Vagina (tissue), 2 donors: ENCODE results near the gene CFAP251. TPM values are rescaled to one million over a fixed set of nuclear protein-coding genes. Genes with fewer than 3 reads are reported as not detected.

Experiments used
- DNase-seq, 2 donors: peaks; one replicate each; pipeline ENCODE4 v3.0.0-alpha.2; 2017; ENCODE audit errors: extremely low spot score in 2 of 2
- H3K27ac ChIP-seq: fragments of 200-600 bp; sonication (generic); one replicate; pipeline ENCODE4 v1.5.1; 2019
- H3K27me3 ChIP-seq: fragments of 200-600 bp; sonication (generic); one replicate; pipeline ENCODE4 v1.5.1; 2019
- H3K36me3 ChIP-seq, 2 donors: fragments of 200-600 bp; sonication (generic); one replicate each; pipeline ENCODE4 v1.5.1; 2017 to 2019
- H3K4me1 ChIP-seq: fragments of 200-600 bp; sonication (generic); one replicate; pipeline ENCODE4 v1.5.1; 2019
- H3K4me3 ChIP-seq, 2 donors: fragments of 200-600 bp; sonication (generic); 1 replicate in 1 of 2; 2 replicates in 1 of 2; pipeline ENCODE4 v1.5.1; 2016 to 2019
- H3K9me3 ChIP-seq: fragments of 200-600 bp; sonication (generic); one replicate; pipeline ENCODE4 v1.5.1; 2019
- POLR2A ChIP-seq, 2 donors: fragments of 450-650 bp; IDR thresholded peaks; one replicate each; pipeline ENCODE4 v1.6.1; 2017; ENCODE audit warnings: antibody characterized with exemption in 2 of 2, mild to moderate bottlenecking in 2 of 2, moderate library complexity in 2 of 2
- POLR2AphosphoS5 ChIP-seq, 2 donors: sonication (generic); formaldehyde crosslinking; IDR thresholded peaks; one replicate each; pipeline ENCODE4 v1.9.0; 2017; ENCODE audit warnings: antibody characterized with exemption in 2 of 2, mild to moderate bottlenecking in 2 of 2, low read depth in 1 of 2; ENCODE audit not compliant: insufficient read depth in 1 of 2
- intact Hi-C: fragments of 100-400 bp; cut with DNase I; formaldehyde crosslinking; loops from one replicate; pipeline ENCODE4 v1.15.1; 2023
- total RNA-seq: library from RNA; depleted of rRNA; stranded (reverse); fragments of >200 nt; gene quantifications from one replicate; pipeline ENCODE4 v1.2.3, GENCODE V29; 2016
- TF ChIP-seq, protein P1 (sequence below), 3 experiments: fragments of 450-650 bp in 2 of 3; fragments of 200-600 bp in 1 of 3; sonication (generic) in 1 of 3; IDR thresholded peaks; one replicate each; pipeline ENCODE4 v1.5.1; 2017 to 2019; ENCODE audit warnings: antibody characterized with exemption in 3 of 3, mild to moderate bottlenecking in 2 of 3, moderate library complexity in 2 of 3

The CFAP251 gene
- total RNA-seq, 1 donor from 2014 or later = 8.8 TPM

- peak overlapping the region; percentile 71 for H3K27ac ChIP-seq
- H3K27me3 ChIP-seq = no peaks in the 10 kb centered on the region
- intact Hi-C loops = no loop called here
These were observed 86.3 kb downstream of the CFAP251 start for GRCh38 chr12:122004633-122005071.

GRCh38 chr12:122005252-122005776 is 86.9 kb downstream of the CFAP251 start:
- no peak for TF ChIP-seq POLR2AphosphoS5 (IDR thresholded peaks at IDR 0.05; ENCODE audit: insufficient read depth in 1 of 2, low read depth in 1 of 2)
- no peak for TF ChIP-seq POLR2A (IDR thresholded peaks at IDR 0.05)
- TF ChIP-seq, protein P1, sequence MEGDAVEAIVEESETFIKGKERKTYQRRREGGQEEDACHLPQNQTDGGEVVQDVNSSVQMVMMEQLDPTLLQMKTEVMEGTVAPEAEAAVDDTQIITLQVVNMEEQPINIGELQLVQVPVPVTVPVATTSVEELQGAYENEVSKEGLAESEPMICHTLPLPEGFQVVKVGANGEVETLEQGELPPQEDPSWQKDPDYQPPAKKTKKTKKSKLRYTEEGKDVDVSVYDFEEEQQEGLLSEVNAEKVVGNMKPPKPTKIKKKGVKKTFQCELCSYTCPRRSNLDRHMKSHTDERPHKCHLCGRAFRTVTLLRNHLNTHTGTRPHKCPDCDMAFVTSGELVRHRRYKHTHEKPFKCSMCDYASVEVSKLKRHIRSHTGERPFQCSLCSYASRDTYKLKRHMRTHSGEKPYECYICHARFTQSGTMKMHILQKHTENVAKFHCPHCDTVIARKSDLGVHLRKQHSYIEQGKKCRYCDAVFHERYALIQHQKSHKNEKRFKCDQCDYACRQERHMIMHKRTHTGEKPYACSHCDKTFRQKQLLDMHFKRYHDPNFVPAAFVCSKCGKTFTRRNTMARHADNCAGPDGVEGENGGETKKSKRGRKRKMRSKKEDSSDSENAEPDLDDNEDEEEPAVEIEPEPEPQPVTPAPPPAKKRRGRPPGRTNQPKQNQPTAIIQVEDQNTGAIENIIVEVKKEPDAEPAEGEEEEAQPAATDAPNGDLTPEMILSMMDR (IDR thresholded peaks at IDR 0.05) = no peak
- no peaks in the 10 kb centered on the region for H3K9me3 ChIP-seq
- H3K36me3 ChIP-seq = no peaks in the 10 kb centered on the region
- intact Hi-C loops = no loop called here
- no peaks in the 10 kb centered on the region for H3K27me3 ChIP-seq
- peaks cover 25% of the 10 kb centered on the region for H3K4me1 ChIP-seq
- DNase-seq = no peak
- H3K4me3 ChIP-seq = no peak overlapping the region
- H3K27ac ChIP-seq = peak overlapping the region; percentile 71

More at GRCh38 chr12:122004633-122005071, 86.3 kb downstream of the CFAP251 start:
- Histone ChIP-seq H3K9me3 (no peaks in the 10 kb centered on the region), H3K4me1 (peaks cover 25% of the 10 kb centered on the region), H3K36me3 (no peaks in the 10 kb centered on the region), H3K4me3 (peak overlapping the region in 1 of 2 donors; percentile 10)
- no peak for DNase-seq
- TF ChIP-seq POLR2AphosphoS5 (IDR thresholded peaks at IDR 0.05; ENCODE audit: insufficient read depth in 1 of 2, low read depth in 1 of 2) = peak in 1 of 2 donors; percentile 48
- no peak for TF ChIP-seq POLR2A (IDR thresholded peaks at IDR 0.05)

- Histone ChIP-seq H3K27me3 (no peaks in the 10 kb centered on the region), H3K4me3 (no peak overlapping the region), H3K4me1 (peaks cover 25% of the 10 kb centered on the region), H3K36me3 (no peaks in the 10 kb centered on the region), H3K27ac (no peak overlapping the region), H3K9me3 (no peaks in the 10 kb centered on the region)
- intact Hi-C loops = no loop called here
- no peak for TF ChIP-seq POLR2AphosphoS5 (IDR thresholded peaks at IDR 0.05; ENCODE audit: insufficient read depth in 1 of 2, low read depth in 1 of 2)
- TF ChIP-seq POLR2A (IDR thresholded peaks at IDR 0.05) = no peak
- TF ChIP-seq, protein P1 (IDR thresholded peaks at IDR 0.05) = no peak
- no peak for DNase-seq
These were observed 88.0 kb downstream of the CFAP251 start for GRCh38 chr12:122006186-122006926.

DNA sequence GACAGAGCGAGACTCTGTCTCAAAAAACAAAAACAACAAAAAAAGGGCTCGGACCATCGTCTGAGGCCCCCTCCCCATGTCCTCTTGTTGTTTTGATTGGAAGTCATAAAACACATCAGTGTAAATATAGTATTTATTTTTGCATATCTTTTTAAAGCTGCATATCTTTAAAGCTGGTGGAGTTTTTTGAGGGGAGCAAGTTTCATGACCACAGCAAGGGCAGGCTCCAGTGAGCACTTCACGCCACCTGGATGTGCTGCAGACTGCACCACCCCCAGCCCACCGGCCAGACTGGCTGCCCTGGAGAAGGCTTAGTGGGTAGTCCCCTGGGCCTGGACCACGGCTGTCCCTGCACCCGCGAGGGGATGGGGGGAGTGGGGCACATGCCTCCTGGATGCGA is 91.3 kb downstream of the CFAP251 start:
- intact Hi-C loops = no loop called here
- TF ChIP-seq POLR2AphosphoS5 (IDR thresholded peaks at IDR 0.05; ENCODE audit: insufficient read depth in 1 of 2, low read depth in 1 of 2) (no peak), POLR2A (IDR thresholded peaks at IDR 0.05) (no peak)
- TF ChIP-seq, protein P1 (IDR thresholded peaks at IDR 0.05) = no peak
- H3K27ac ChIP-seq = no peak overlapping the region
- H3K9me3 ChIP-seq = no peaks in the 10 kb centered on the region
- H3K4me1 ChIP-seq = peaks cover 9% of the 10 kb centered on the region
- H3K36me3 ChIP-seq = no peaks in the 10 kb centered on the region
- H3K4me3 ChIP-seq = no peak overlapping the region
- H3K27me3 ChIP-seq = no peaks in the 10 kb centered on the region
- DNase-seq = no peak

- Histone ChIP-seq H3K27me3 (no peaks in the 10 kb centered on the region), H3K27ac (no peak overlapping the region), H3K4me1 (no peaks in the 10 kb centered on the region), H3K4me3 (no peak overlapping the region), H3K36me3 (no peaks in the 10 kb centered on the region), H3K9me3 (no peaks in the 10 kb centered on the region)
- no peak for DNase-seq
- TF ChIP-seq POLR2AphosphoS5 (IDR thresholded peaks at IDR 0.05; ENCODE audit: insufficient read depth in 1 of 2, low read depth in 1 of 2) (no peak), POLR2A (IDR thresholded peaks at IDR 0.05) (no peak)
- TF ChIP-seq, protein P1 (IDR thresholded peaks at IDR 0.05) = no peak
- intact Hi-C loops = no loop called here
These were observed 93.8 kb downstream of the CFAP251 start for GRCh38 chr12:122012184-122012583.
